Measurements from ENCODE around the gene DCDC2. TPM values are rescaled to one million over a fixed set of nuclear protein-coding genes. Genes with fewer than 3 reads are reported as not detected.
"Not testable (repeated sequence)": the region's sequence is repeated elsewhere in the genome, so short reads cannot be mapped to it uniquely, and the experiment has no call there.

Gene DCDC2
- total RNA-seq, 1 donor from 2014 or later, result 1.4 TPM

GRCh38 chr6:24381476-24382219, 23.8 kb upstream of the DCDC2 start:
- Mint-ChIP-seq H3K36me3 (no peaks in the 10 kb centered on the region), H3K4me3 (no peak overlapping the region), H3K27ac (no peak overlapping the region), H3K27me3 (ENCODE audit: low read depth) (no peaks in the 10 kb centered on the region), H3K4me1 (peaks cover 14% of the 10 kb centered on the region), H3K9me3 (no peaks in the 10 kb centered on the region)
- TF ChIP-seq CTCF (IDR thresholded peaks at IDR 0.05; ENCODE audit: unreplicated experiment), result no peak
- DNase-seq (ENCODE audit: low spot score in 2 of 2, unreplicated experiment in 2 of 2), result no peak

- Mint-ChIP-seq H3K4me1 (peaks cover 19% of the 10 kb centered on the region), H3K4me3 (no peak overlapping the region), H3K36me3 (no peaks in the 10 kb centered on the region), H3K9me3 (no peaks in the 10 kb centered on the region), H3K27me3 (ENCODE audit: low read depth) (no peaks in the 10 kb centered on the region), H3K27ac (no peak overlapping the region)
- no peak for TF ChIP-seq CTCF (IDR thresholded peaks at IDR 0.05; ENCODE audit: unreplicated experiment)
- DNase-seq (ENCODE audit: low spot score in 2 of 2, unreplicated experiment in 2 of 2), result no peak
Observed at GRCh38 chr6:24378473-24379097, 20.7 kb upstream of the DCDC2 start.

GRCh38 chr6:24376871-24377270, 19.0 kb upstream of the DCDC2 start:
- peaks cover 13% of the 10 kb centered on the region for H3K4me1 Mint-ChIP-seq
- peak overlapping the region; percentile 35 for H3K27ac Mint-ChIP-seq
- DNase-seq (ENCODE audit: low spot score in 2 of 2, unreplicated experiment in 2 of 2), result no peak
- H3K4me3 Mint-ChIP-seq, result no peak overlapping the region
- no peaks in the 10 kb centered on the region for H3K27me3 Mint-ChIP-seq (ENCODE audit: low read depth)
- H3K36me3 Mint-ChIP-seq, result no peaks in the 10 kb centered on the region
- peaks cover 6% of the 10 kb centered on the region for H3K9me3 Mint-ChIP-seq
- no peak for TF ChIP-seq CTCF (IDR thresholded peaks at IDR 0.05; ENCODE audit: unreplicated experiment)

- H3K4me1 Mint-ChIP-seq, result peaks cover 10% of the 10 kb centered on the region
- DNase-seq (ENCODE audit: low spot score in 2 of 2, unreplicated experiment in 2 of 2), result no peak
- no peaks in the 10 kb centered on the region for H3K36me3 Mint-ChIP-seq
- no peak overlapping the region for H3K27ac Mint-ChIP-seq
- peaks cover 11% of the 10 kb centered on the region for H3K9me3 Mint-ChIP-seq
- H3K27me3 Mint-ChIP-seq (ENCODE audit: low read depth), result no peaks in the 10 kb centered on the region
- H3K4me3 Mint-ChIP-seq, result no peak overlapping the region
- no peak for TF ChIP-seq CTCF (IDR thresholded peaks at IDR 0.05; ENCODE audit: unreplicated experiment)
Observed at GRCh38 chr6:24374612-24375011, 16.8 kb upstream of the DCDC2 start.

GRCh38 chr6:24365103-24365633, 7.3 kb upstream of the DCDC2 start:
- not testable (repeated sequence) for DNase-seq (ENCODE audit: low spot score in 2 of 2, unreplicated experiment in 2 of 2); H3K36me3 Mint-ChIP-seq; H3K4me3 Mint-ChIP-seq; H3K9me3 Mint-ChIP-seq; H3K27me3 Mint-ChIP-seq (ENCODE audit: low read depth); H3K27ac Mint-ChIP-seq
- H3K4me1 Mint-ChIP-seq, result peaks cover 10% of the 10 kb centered on the region

- not testable (repeated sequence) for H3K36me3 Mint-ChIP-seq; H3K9me3 Mint-ChIP-seq; H3K4me3 Mint-ChIP-seq; DNase-seq (ENCODE audit: low spot score in 2 of 2, unreplicated experiment in 2 of 2); H3K27me3 Mint-ChIP-seq (ENCODE audit: low read depth); H3K27ac Mint-ChIP-seq
- peaks cover 22% of the 10 kb centered on the region for H3K4me1 Mint-ChIP-seq
Observed at GRCh38 chr6:24362363-24362762, 4.5 kb upstream of the DCDC2 start.
